HepG2 (cell line): Measurements from ENCODE around the gene GATC. TPM values are rescaled to one million over a fixed set of nuclear protein-coding genes. Genes with fewer than 3 reads are reported as not detected.

Source experiments
- FOXK2 ChIP-seq: fragments of 450-650 bp; IDR thresholded peaks from 2 replicates; pipeline ENCODE4 v1.6.1; 2016
- GABPA ChIP-seq, 2 experiments: IDR thresholded peaks; 2 replicates each; pipeline ENCODE4 v1.6.1; 2011 to 2016; ENCODE audit warnings: low read depth in 2 of 2, low read length in 1 of 2, missing biosample characterization in 1 of 2, missing genetic modification characterization in 1 of 2
- IRF2 ChIP-seq: IDR thresholded peaks from 2 replicates; pipeline ENCODE4 v1.6.1; 2018; ENCODE audit warnings: missing genetic modification reagents, missing compliant biosample characterization
- MAFK ChIP-seq, 2 experiments: IDR thresholded peaks in 1 of 2; conservative IDR thresholded peaks in 1 of 2; 2 replicates each; pipeline ENCODE4 v1.6.1; 2011; ENCODE audit warnings: improper control_type of control experiment in 2 of 2, low read length in 2 of 2
- MEIS2 ChIP-seq: sonication (generic); formaldehyde crosslinking; IDR thresholded peaks from 2 replicates; pipeline ENCODE4 v1.9.0; 2021; ENCODE audit warnings: mild to moderate bottlenecking, missing genetic modification reagents
- MXD3 ChIP-seq: IDR thresholded peaks from 2 replicates; pipeline ENCODE4 v1.6.1; 2016; ENCODE audit warnings: mild to moderate bottlenecking, missing biosample characterization, missing genetic modification reagents
- NCOR1 ChIP-seq: fragments of 200-600 bp; sonication (generic); IDR thresholded peaks from 2 replicates; pipeline ENCODE4 v1.7.0; 2017; ENCODE audit warnings: antibody characterized with exemption, low read length, borderline replicate concordance
- SPEN ChIP-seq: sonication (generic); formaldehyde crosslinking; IDR thresholded peaks from 2 replicates; pipeline ENCODE4 v1.5.1; 2020; ENCODE audit warnings: low read depth, mild to moderate bottlenecking, missing genetic modification reagents
- TARDBP ChIP-seq: sonication (generic); formaldehyde crosslinking; IDR thresholded peaks from 2 replicates; pipeline ENCODE4 v1.8.0; 2022; ENCODE audit warnings: mild to moderate bottlenecking, missing genetic modification reagents
- TP53 ChIP-seq: sonication (generic); formaldehyde crosslinking; conservative IDR thresholded peaks from 2 replicates; pipeline ENCODE4 v1.4.0; 2020; ENCODE audit warnings: missing genetic modification reagents
- ZBTB25 ChIP-seq: IDR thresholded peaks from 2 replicates; pipeline ENCODE4 v1.6.1; 2018; ENCODE audit warnings: missing genetic modification reagents
- ZHX1 ChIP-seq: sonication (generic); formaldehyde crosslinking; IDR thresholded peaks from 2 replicates; pipeline ENCODE4 v1.8.1; 2022; ENCODE audit warnings: low read depth, mild to moderate bottlenecking, missing genetic modification reagents
- ZNF281 ChIP-seq: sonication (generic); formaldehyde crosslinking; IDR thresholded peaks from 2 replicates; pipeline ENCODE4 v1.4.0; 2020; ENCODE audit warnings: missing genetic modification reagents, borderline replicate concordance
- ZNF326 ChIP-seq: sonication (generic); formaldehyde crosslinking; IDR thresholded peaks from 2 replicates; pipeline ENCODE4 v1.4.0; 2020; ENCODE audit warnings: missing genetic modification reagents, borderline replicate concordance
- ZNF614 ChIP-seq: IDR thresholded peaks from 2 replicates; pipeline ENCODE4 v1.6.1; 2018; ENCODE audit warnings: missing biosample characterization, missing genetic modification reagents, inconsistent platforms, borderline replicate concordance
- ZNF788 ChIP-seq: sonication (generic); formaldehyde crosslinking; IDR thresholded peaks from 2 replicates; pipeline ENCODE4 v1.5.0; 2020; ENCODE audit warnings: mild to moderate bottlenecking, missing genetic modification reagents, borderline replicate concordance
- ZSCAN5A ChIP-seq: sonication (generic); formaldehyde crosslinking; IDR thresholded peaks from 2 replicates; pipeline ENCODE4 v1.8.0; 2022; ENCODE audit warnings: mild to moderate bottlenecking, missing genetic modification reagents, borderline replicate concordance
- polyA plus RNA-seq, 8 experiments: library from polyadenylated mRNA; depleted of rRNA in 3 of 8; stranded (reverse) in 7 of 8; unstranded in 1 of 8; fragments of >200 nt; fragmentation: Illumina TruSeq in 4 of 8; extraction: Trizol in 4 of 8; gene quantifications; 2 replicates each; pipeline versions ENCODE4 v1.2.1 to v1.2.3, GENCODE V29; 2011 to 2016; ENCODE audit warnings: low read depth in 4 of 8, missing spikeins in 1 of 8, mixed read lengths in 1 of 8; ENCODE audit not compliant: insufficient read depth in 1 of 8
- total RNA-seq, 5 experiments: library from RNA; depleted of rRNA; stranded (reverse); fragments of >200 nt; fragmentation: Illumina TruSeq; extraction: Trizol; gene quantifications; 2 replicates each; pipeline ENCODE4 v1.2.3, GENCODE V29; 2016; ENCODE audit warnings: low read depth in 1 of 5
- TF ChIP-seq, protein P1 (sequence below): IDR thresholded peaks from 2 replicates; pipeline ENCODE4 v1.6.1; 2016

Gene GATC
- total and polyA plus RNA-seq, 2 of the 13 experiments (the other 11 are each of a cell fraction or from before 2014, with no cell fraction given): 17.7 to 29.7 TPM

DNA sequence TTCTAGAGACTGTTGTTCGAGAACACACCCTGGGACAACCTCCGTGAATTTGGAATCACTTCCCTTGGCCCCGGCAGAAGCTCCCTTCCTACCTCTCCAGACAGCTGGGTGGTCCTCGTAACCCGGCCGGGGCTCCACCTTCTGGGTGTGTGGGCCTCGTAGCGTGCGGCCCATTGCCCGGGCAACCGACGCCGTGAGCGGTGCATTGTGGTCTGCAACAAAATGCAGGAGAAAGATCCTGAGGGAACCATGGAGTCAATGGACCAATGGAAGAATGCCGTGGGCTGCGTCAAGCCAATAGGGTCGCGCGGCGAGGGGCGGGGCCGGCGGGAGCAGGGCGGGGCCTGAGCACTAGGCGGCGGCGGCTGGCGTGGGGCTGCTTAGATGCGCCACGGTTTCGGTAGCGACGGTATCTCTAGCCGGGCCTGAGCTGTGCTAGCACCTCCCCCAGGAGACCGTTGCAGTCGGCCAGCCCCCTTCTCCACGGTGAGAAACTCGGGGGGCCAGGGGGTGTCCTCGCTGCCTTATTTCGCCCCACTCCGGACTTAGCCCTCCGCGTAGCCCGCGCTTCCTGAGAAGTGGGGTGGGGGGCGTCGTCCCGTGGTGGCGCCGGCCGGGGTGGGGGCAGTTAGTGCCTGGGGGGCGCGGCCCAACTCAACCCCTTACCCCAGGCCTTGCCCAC is 49.6 kb downstream of the GATC start, which contains the start of gene DYNLL1 (continued):
- TF ChIP-seq ZBTB25 (CRISPR knock-in tag) (no peak), TP53 (CRISPR knock-in tag) (no peak), ZSCAN5A (CRISPR knock-in tag) (peak; percentile 64; the same call in 1 of the 2 replicates), ZHX1 (CRISPR knock-in tag) (0 out of 2 replicates have a peak, but pooled peaks have one; percentile 46), FOXK2 (no peak), ZNF326 (CRISPR knock-in tag) (no peak), GABPA (IDR thresholded peaks at IDR 0.05; ENCODE audit: low read depth, low read length) (no peak), GABPA (CRISPR knock-in tag; IDR thresholded peaks at IDR 0.05; ENCODE audit: low read depth) (no peak), IRF2 (CRISPR knock-in tag) (peak; percentile 33; the same call in 1 of the 2 replicates), TARDBP (CRISPR knock-in tag) (peak; percentile 67), ZNF614 (CRISPR knock-in tag) (peak; percentile 25; the same call in 1 of the 2 replicates), NCOR1 (no peak), MAFK (conservative IDR thresholded peaks at IDR 0.05 in 1 of 2, IDR thresholded peaks at IDR 0.05 in 1 of 2; ENCODE audit: low read length in 2 of 2) (no peak), ZNF788 (peak; percentile 36; the same call in 1 of the 2 replicates), ZNF281 (CRISPR knock-in tag) (no peak), MXD3 (peak; percentile 50; the same call in 1 of the 2 replicates), MEIS2 (CRISPR knock-in tag) (peak; percentile 62; the same call in 1 of the 2 replicates), SPEN (CRISPR knock-in tag) (peak; percentile 62; the same call in 1 of the 2 replicates)
- TF ChIP-seq, protein P1, sequence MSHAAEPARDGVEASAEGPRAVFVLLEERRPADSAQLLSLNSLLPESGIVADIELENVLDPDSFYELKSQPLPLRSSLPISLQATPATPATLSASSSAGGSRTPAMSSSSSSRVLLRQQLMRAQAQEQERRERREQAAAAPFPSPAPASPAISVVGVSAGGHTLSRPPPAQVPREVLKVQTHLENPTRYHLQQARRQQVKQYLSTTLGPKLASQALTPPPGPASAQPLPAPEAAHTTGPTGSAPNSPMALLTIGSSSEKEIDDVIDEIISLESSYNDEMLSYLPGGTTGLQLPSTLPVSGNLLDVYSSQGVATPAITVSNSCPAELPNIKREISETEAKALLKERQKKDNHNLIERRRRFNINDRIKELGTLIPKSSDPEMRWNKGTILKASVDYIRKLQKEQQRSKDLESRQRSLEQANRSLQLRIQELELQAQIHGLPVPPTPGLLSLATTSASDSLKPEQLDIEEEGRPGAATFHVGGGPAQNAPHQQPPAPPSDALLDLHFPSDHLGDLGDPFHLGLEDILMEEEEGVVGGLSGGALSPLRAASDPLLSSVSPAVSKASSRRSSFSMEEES (CRISPR knock-in tag): peak; percentile 40; the same call in 1 of the 2 replicates
